Activated CD8-positive, alpha-beta T cell treated with anti-CD3 and anti-CD28 coated beads for 36 hours (primary cell): ENCODE data around the gene RASGRF1. TPM values are rescaled to one million over a fixed set of nuclear protein-coding genes. Genes with fewer than 3 reads are reported as not detected.

Experiments used
- ATAC-seq: fragments of 200-7000 bp; cut with Tn5 transposase; one replicate; pipeline ENCODE4 v1.10.0; 2021; ENCODE audit warnings: mild to moderate bottlenecking, moderate library complexity
- CTCF ChIA-PET: fragments of 350-600 bp; sonication (Branson Sonifier 250); formaldehyde crosslinking; loops from one replicate; lab custom pipeline; 2021; ENCODE audit warnings: antibody characterized with exemption; lab: Charles Lee
- POLR2A ChIA-PET: fragments of 350-600 bp; sonication (Branson Sonifier 250); formaldehyde crosslinking; loops from one replicate; lab custom pipeline; 2021; ENCODE audit warnings: antibody characterized with exemption; lab: Charles Lee
- DNase-seq: peaks from one replicate; pipeline ENCODE4 v3.0.0-alpha.2; 2020
- H3K27ac Mint-ChIP-seq: one replicate; pipeline ENCODE4 v1.8.0; 2021; ENCODE audit warnings: mild to moderate bottlenecking, mixed read lengths
- H3K27me3 Mint-ChIP-seq: one replicate; pipeline ENCODE4 v1.8.0; 2021; ENCODE audit warnings: mixed read lengths
- H3K36me3 Mint-ChIP-seq: one replicate; pipeline ENCODE4 v1.8.0; 2021; ENCODE audit warnings: low read depth, mixed read lengths
- H3K4me1 Mint-ChIP-seq: one replicate; pipeline ENCODE4 v1.8.0; 2021; ENCODE audit warnings: low read depth, mixed read lengths
- H3K4me3 Mint-ChIP-seq: one replicate; pipeline ENCODE4 v1.8.0; 2021; ENCODE audit warnings: mild to moderate bottlenecking, moderate library complexity, mixed read lengths
- H3K9me3 Mint-ChIP-seq: one replicate; pipeline ENCODE4 v1.8.0; 2021; ENCODE audit warnings: mixed read lengths
- intact Hi-C: fragments of 100-400 bp; cut with micrococcal nuclease; formaldehyde crosslinking; loops from one replicate; pipeline ENCODE4 v1.10.0; 2022
- total RNA-seq, 2 experiments: library from RNA; stranded (reverse); gene quantifications; one replicate each; pipeline ENCODE4 v1.2.3, GENCODE V29; 2021
- TF ChIP-seq, protein P1 (sequence below): fragments of 200-600 bp; IDR thresholded peaks from one replicate; pipeline ENCODE4 v1.8.0; 2022; ENCODE audit warnings: antibody characterized with exemption, mild to moderate bottlenecking

RASGRF1 gene
- total RNA-seq, 2 experiments from 2014 or later, result not detected

DNA sequence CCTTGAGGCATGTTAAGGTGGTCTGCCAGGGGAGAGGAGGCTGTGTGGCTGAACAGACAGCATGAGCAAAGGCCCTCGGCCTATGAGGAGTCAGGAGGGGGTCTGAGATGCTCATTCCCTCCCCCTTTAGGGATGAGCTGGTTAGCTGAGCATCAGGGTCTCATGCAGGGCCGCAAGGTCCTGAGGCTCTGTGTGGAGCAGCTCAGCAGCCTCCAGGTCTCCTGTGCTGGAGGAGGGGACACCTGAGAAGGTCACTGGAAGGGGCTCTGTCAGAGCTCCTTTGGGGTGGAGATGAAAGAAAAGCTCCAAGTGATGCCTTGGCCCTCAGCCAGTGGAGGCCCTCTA, 67.1 kb downstream of the RASGRF1 start:
- no peak for ATAC-seq
- CTCF ChIA-PET, result interaction anchor here (10.5 kb wide), 1 partner anchor 157 kb away, joined by 170 read pairs; no protein-coding TSS in a partner anchor
- TF ChIP-seq, protein P1, sequence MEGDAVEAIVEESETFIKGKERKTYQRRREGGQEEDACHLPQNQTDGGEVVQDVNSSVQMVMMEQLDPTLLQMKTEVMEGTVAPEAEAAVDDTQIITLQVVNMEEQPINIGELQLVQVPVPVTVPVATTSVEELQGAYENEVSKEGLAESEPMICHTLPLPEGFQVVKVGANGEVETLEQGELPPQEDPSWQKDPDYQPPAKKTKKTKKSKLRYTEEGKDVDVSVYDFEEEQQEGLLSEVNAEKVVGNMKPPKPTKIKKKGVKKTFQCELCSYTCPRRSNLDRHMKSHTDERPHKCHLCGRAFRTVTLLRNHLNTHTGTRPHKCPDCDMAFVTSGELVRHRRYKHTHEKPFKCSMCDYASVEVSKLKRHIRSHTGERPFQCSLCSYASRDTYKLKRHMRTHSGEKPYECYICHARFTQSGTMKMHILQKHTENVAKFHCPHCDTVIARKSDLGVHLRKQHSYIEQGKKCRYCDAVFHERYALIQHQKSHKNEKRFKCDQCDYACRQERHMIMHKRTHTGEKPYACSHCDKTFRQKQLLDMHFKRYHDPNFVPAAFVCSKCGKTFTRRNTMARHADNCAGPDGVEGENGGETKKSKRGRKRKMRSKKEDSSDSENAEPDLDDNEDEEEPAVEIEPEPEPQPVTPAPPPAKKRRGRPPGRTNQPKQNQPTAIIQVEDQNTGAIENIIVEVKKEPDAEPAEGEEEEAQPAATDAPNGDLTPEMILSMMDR, result no peak

GRCh38 chr15:79018960-79019359, 71.6 kb downstream of the RASGRF1 start:
- intact Hi-C loops, result no loop called here
- Mint-ChIP-seq H3K36me3 (no peaks in the 10 kb centered on the region), H3K27me3 (peaks cover 2% of the 10 kb centered on the region), H3K4me3 (no peak overlapping the region), H3K27ac (no peak overlapping the region), H3K9me3 (no peaks in the 10 kb centered on the region), H3K4me1 (no peaks in the 10 kb centered on the region)
- POLR2A ChIA-PET, result no interaction called here
- no peak for ATAC-seq
- TF ChIP-seq, protein P1, result no peak
- CTCF ChIA-PET, result no interaction called here
- DNase-seq, result no peak

More for the DNA sequence above, 67.1 kb downstream of the RASGRF1 start:
- intact Hi-C loops, result no loop called here
- Mint-ChIP-seq H3K27ac (no peak overlapping the region), H3K9me3 (peaks cover 2% of the 10 kb centered on the region), H3K27me3 (peaks cover 9% of the 10 kb centered on the region), H3K36me3 (no peaks in the 10 kb centered on the region), H3K4me1 (no peaks in the 10 kb centered on the region), H3K4me3 (no peak overlapping the region)
- DNase-seq, result no peak
- POLR2A ChIA-PET, result no interaction called here

DNA sequence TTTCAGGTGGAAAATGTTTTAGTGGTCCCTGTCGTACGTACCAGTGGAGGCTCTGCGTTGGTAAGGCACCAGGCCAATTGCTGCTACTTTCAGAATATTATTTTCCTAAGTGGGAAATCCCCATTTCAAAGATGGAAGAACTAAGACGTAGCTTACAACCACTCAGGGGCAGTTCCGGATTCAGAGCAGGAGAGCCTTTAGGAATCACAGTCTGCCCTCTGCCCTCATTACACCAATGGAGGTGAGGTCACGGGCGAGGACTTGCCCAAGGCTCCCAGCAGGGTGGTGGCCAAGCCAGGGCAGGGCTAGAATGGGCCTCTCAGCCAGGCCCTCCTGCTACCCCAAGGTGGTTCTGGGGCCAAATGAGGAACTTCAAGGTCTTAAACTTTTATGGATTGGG, 72.6 kb downstream of the RASGRF1 start:
- Mint-ChIP-seq H3K4me1 (no peaks in the 10 kb centered on the region), H3K4me3 (no peak overlapping the region), H3K27ac (no peak overlapping the region), H3K27me3 (no peaks in the 10 kb centered on the region), H3K36me3 (no peaks in the 10 kb centered on the region), H3K9me3 (no peaks in the 10 kb centered on the region)
- POLR2A ChIA-PET, result no interaction called here
- no peak for DNase-seq
- CTCF ChIA-PET, result interaction anchor here (0.6 kb wide), 1 partner anchor 10 kb away, joined by 3 read pairs; no protein-coding TSS in a partner anchor
- TF ChIP-seq, protein P1, result no peak
- intact Hi-C loops, result no loop called here
- no peak for ATAC-seq

DNA sequence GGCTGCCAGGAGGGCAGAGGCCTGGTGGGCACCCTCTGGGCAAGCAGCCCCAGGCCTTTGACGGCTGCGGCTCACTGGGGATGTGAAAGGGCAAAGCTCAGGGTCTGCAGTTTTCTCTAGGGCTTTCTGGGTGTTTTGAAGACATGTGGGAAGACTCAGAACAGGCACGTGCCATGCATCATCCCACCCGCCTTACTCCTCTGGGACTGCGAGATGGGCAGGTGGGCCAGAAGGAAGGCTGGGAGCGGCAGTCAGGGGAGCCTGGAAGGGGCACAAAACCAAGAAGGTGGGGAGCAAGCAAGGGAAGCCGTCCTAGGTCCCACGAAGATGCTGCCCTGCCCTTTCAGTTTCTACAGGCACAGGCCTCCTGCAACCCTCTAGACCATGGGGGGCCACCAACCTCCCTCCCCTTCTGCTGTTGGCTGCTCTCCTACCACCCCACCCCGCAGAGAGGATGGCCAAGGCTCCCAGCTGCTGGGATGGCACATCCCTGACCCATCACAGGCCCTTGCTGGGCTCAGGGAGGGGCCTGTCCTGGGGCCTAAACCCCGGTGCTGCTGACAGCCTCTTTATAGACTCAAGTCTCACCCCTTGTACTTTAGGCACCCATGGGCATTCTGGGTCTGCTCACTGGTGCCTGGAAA, 73.9 kb downstream of the RASGRF1 start:
- POLR2A ChIA-PET, result no interaction called here
- Mint-ChIP-seq H3K9me3 (no peaks in the 10 kb centered on the region), H3K27me3 (no peaks in the 10 kb centered on the region), H3K4me3 (no peak overlapping the region), H3K27ac (no peak overlapping the region), H3K4me1 (no peaks in the 10 kb centered on the region), H3K36me3 (no peaks in the 10 kb centered on the region)
- CTCF ChIA-PET, result interaction anchor here (0.8 to 1.1 kb wide), 2 partner anchors 11 to 13 kb away, joined by 3 to 4 read pairs; no protein-coding TSS in a partner anchor
- TF ChIP-seq, protein P1, result no peak
- intact Hi-C loops, result no loop called here
- DNase-seq (no peak), ATAC-seq (no peak)

DNA sequence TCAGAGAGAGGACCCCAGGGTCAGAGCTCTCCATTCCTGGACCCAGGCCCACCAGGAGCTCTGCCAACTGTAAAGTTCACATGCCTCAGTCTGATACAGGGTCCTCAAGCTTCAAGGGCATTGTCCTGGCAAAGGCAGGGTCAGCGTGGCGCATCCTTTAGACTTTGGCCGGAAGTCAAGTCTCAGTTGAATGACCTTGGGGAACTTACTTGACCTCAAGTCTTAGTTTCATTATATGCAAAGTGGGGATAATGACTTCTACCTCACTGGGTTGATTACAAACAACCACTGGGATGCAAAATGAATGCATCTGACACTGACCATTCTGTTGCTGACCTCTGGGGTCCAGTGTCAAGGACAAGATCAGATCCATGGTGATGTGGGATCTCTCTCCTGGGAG, 75.2 kb downstream of the RASGRF1 start:
- ChIA-PET POLR2A (no interaction called here), CTCF (interaction anchor here (1.1 kb wide), 1 partner anchor 14 kb away, joined by 3 read pairs; no protein-coding TSS in a partner anchor)
- ATAC-seq, result no peak
- intact Hi-C loops, result no loop called here
- no peaks in the 10 kb centered on the region for H3K27me3 Mint-ChIP-seq
- H3K9me3 Mint-ChIP-seq, result no peaks in the 10 kb centered on the region
- H3K4me1 Mint-ChIP-seq, result no peaks in the 10 kb centered on the region
- no peak overlapping the region for H3K4me3 Mint-ChIP-seq
- TF ChIP-seq, protein P1, result no peak
- no peak for DNase-seq
- no peak overlapping the region for H3K27ac Mint-ChIP-seq
- H3K36me3 Mint-ChIP-seq, result no peaks in the 10 kb centered on the region
